Measurements from ENCODE around the gene LITAF. TPM values are rescaled to one million over a fixed set of nuclear protein-coding genes. Genes with fewer than 3 reads are reported as not detected.
"Not testable (repeated sequence)": the region's sequence is repeated elsewhere in the genome, so short reads cannot be mapped to it uniquely, and the experiment has no call there.

LITAF gene
- total RNA-seq, 3 donors from 2014 or later (not counting 1 experiment from before 2014, with no cell fraction given) = 584 to 772 (median 726) TPM

GRCh38 chr16:11514283-11514682 is 72.4 kb downstream of the LITAF start:
- Mint-ChIP-seq H3K4me3 (no peak overlapping the region), H3K36me3 (no peaks in the 10 kb centered on the region), H3K27me3 (ENCODE audit: low read depth in 2 of 2) (no peaks in the 10 kb centered on the region), H3K4me1 (no peaks in the 10 kb centered on the region), H3K27ac (no peak overlapping the region), H3K9me3 (no peaks in the 10 kb centered on the region)
- H3K4me3 ChIP-seq (ENCODE audit: low read length) = no peak overlapping the region
- DNase-seq (no peak), ATAC-seq (no peak)
- no peaks in the 10 kb centered on the region for H3K9me3 ChIP-seq (ENCODE audit: control insufficient read depth, insufficient read depth, low read length)
- WGBS (ENCODE audit: insufficient coverage) = 93% methylated on average over 14 of the region's 14 CpGs
- H3K4me1 ChIP-seq (ENCODE audit: control insufficient read depth, insufficient read depth, low read length) = no peaks in the 10 kb centered on the region
- H3K27ac ChIP-seq (ENCODE audit: low read length) = no peak overlapping the region
- H3K36me3 ChIP-seq (ENCODE audit: control insufficient read depth, insufficient read depth, low read length) = no peaks in the 10 kb centered on the region
- no peaks in the 10 kb centered on the region for H3K27me3 ChIP-seq (ENCODE audit: control insufficient read depth, insufficient read depth, low read length)
- TF ChIP-seq, protein P1, sequence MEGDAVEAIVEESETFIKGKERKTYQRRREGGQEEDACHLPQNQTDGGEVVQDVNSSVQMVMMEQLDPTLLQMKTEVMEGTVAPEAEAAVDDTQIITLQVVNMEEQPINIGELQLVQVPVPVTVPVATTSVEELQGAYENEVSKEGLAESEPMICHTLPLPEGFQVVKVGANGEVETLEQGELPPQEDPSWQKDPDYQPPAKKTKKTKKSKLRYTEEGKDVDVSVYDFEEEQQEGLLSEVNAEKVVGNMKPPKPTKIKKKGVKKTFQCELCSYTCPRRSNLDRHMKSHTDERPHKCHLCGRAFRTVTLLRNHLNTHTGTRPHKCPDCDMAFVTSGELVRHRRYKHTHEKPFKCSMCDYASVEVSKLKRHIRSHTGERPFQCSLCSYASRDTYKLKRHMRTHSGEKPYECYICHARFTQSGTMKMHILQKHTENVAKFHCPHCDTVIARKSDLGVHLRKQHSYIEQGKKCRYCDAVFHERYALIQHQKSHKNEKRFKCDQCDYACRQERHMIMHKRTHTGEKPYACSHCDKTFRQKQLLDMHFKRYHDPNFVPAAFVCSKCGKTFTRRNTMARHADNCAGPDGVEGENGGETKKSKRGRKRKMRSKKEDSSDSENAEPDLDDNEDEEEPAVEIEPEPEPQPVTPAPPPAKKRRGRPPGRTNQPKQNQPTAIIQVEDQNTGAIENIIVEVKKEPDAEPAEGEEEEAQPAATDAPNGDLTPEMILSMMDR (IDR thresholded peaks at IDR 0.05) = no peak
- intact Hi-C loops (cut with micrococcal nuclease) = no loop called here

DNA sequence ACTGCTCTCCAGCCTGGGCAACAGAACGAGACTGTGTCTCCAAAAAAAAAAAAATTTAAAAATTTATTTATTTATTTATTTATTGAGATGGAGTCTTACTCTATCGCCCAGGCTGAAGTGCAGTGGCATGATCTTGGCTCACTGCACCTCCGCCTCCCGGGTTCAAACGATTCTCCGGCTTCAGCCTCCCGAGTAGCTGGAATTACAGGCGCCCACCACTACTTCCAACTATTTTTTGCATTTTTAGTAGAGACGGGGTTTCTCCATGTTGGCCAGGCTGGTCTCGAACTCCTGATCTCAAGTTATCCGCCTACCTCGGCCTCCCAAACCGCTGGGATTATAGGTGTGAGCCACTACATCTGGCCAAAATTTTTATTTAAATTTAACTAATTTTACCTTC is 73.4 kb downstream of the LITAF start:
- H3K27ac Mint-ChIP-seq; H3K9me3 Mint-ChIP-seq; H3K4me1 Mint-ChIP-seq; H3K36me3 Mint-ChIP-seq; H3K4me1 ChIP-seq (ENCODE audit: control insufficient read depth, insufficient read depth, low read length); ATAC-seq; H3K36me3 ChIP-seq (ENCODE audit: control insufficient read depth, insufficient read depth, low read length); H3K4me3 ChIP-seq (ENCODE audit: low read length); H3K9me3 ChIP-seq (ENCODE audit: control insufficient read depth, insufficient read depth, low read length); DNase-seq; H3K27ac ChIP-seq (ENCODE audit: low read length); H3K27me3 ChIP-seq (ENCODE audit: control insufficient read depth, insufficient read depth, low read length); H3K27me3 Mint-ChIP-seq (ENCODE audit: low read depth in 2 of 2); H3K4me3 Mint-ChIP-seq; intact Hi-C loops (cut with micrococcal nuclease): not testable (repeated sequence)
- 96% methylated on average over 12 of the region's 13 CpGs for whole genome bisulfite sequencing (ENCODE audit: insufficient coverage)

GRCh38 chr16:11511801-11512200 is 74.9 kb downstream of the LITAF start:
- no peaks in the 10 kb centered on the region for H3K9me3 Mint-ChIP-seq
- 89% methylated on average over 6 of the region's 6 CpGs for WGBS (ENCODE audit: insufficient coverage)

DNA sequence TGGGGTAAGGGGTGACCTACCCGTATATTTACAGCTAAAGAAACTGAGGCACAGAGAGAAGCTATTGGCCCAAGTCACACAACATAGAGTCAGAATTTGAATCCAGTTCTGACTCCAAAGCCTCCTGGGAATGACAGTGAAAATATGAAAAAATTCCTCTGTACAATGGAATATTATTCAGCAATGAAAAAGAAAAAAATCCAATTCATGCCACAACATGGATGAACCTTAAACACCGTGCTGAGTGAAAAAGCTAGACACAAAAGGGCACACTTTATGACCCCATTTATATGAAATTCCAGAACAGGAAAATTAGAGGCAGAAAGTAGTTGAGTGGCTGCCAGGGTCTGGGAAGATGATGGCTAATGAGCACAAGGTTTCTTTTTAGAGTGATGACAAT is 75.4 kb downstream of the LITAF start:
- H3K36me3 ChIP-seq (ENCODE audit: control insufficient read depth, insufficient read depth, low read length) = no peaks in the 10 kb centered on the region
- intact Hi-C loops (cut with micrococcal nuclease) = no loop called here
- H3K4me3 Mint-ChIP-seq = no peak overlapping the region
- H3K27me3 Mint-ChIP-seq (ENCODE audit: low read depth in 2 of 2) = no peaks in the 10 kb centered on the region
- no peaks in the 10 kb centered on the region for H3K9me3 Mint-ChIP-seq
- H3K4me3 ChIP-seq (ENCODE audit: low read length) = no peak overlapping the region
- H3K9me3 ChIP-seq (ENCODE audit: control insufficient read depth, insufficient read depth, low read length) = no peaks in the 10 kb centered on the region
- H3K27ac ChIP-seq (ENCODE audit: low read length) = no peak overlapping the region
- no CpG with 5 or more reads among the region's 2 CpGs for WGBS (ENCODE audit: insufficient coverage)
- no peak for DNase-seq
- H3K36me3 Mint-ChIP-seq = no peaks in the 10 kb centered on the region
- no peaks in the 10 kb centered on the region for H3K27me3 ChIP-seq (ENCODE audit: control insufficient read depth, insufficient read depth, low read length)
- no peaks in the 10 kb centered on the region for H3K4me1 ChIP-seq (ENCODE audit: control insufficient read depth, insufficient read depth, low read length)
- TF ChIP-seq, protein P1 (IDR thresholded peaks at IDR 0.05) = no peak
- no peaks in the 10 kb centered on the region for H3K4me1 Mint-ChIP-seq
- ATAC-seq = no peak
- no peak overlapping the region for H3K27ac Mint-ChIP-seq

More at GRCh38 chr16:11511801-11512200, 74.9 kb downstream of the LITAF start:
- DNase-seq (no peak), ATAC-seq (no peak)
- Mint-ChIP-seq H3K27ac (no peak overlapping the region), H3K27me3 (ENCODE audit: low read depth in 2 of 2) (no peaks in the 10 kb centered on the region), H3K4me3 (no peak overlapping the region), H3K4me1 (no peaks in the 10 kb centered on the region), H3K36me3 (no peaks in the 10 kb centered on the region)
- Histone ChIP-seq H3K4me1 (ENCODE audit: control insufficient read depth, insufficient read depth, low read length) (no peaks in the 10 kb centered on the region), H3K36me3 (ENCODE audit: control insufficient read depth, insufficient read depth, low read length) (no peaks in the 10 kb centered on the region), H3K27ac (ENCODE audit: low read length) (no peak overlapping the region), H3K27me3 (ENCODE audit: control insufficient read depth, insufficient read depth, low read length) (no peaks in the 10 kb centered on the region), H3K9me3 (ENCODE audit: control insufficient read depth, insufficient read depth, low read length) (no peaks in the 10 kb centered on the region), H3K4me3 (ENCODE audit: low read length) (no peak overlapping the region)
- TF ChIP-seq, protein P1 (IDR thresholded peaks at IDR 0.05) = no peak
- intact Hi-C loops (cut with micrococcal nuclease) = no loop called here

Data from natural killer cell (primary cell).